GM19035 (cell line): Measurements from ENCODE around the gene LRRC59.
"Not testable (repeated sequence)": the region's sequence is repeated elsewhere in the genome, so short reads cannot be mapped to it uniquely, and the experiment has no call there.

ENCODE experiments used
- ATAC-seq: cut with Tn5 transposase; IDR thresholded peaks from one replicate; pipeline ENCODE4 v1.9.1; 2021; ENCODE audit not compliant: unreplicated experiment

Gene LRRC59

DNA sequence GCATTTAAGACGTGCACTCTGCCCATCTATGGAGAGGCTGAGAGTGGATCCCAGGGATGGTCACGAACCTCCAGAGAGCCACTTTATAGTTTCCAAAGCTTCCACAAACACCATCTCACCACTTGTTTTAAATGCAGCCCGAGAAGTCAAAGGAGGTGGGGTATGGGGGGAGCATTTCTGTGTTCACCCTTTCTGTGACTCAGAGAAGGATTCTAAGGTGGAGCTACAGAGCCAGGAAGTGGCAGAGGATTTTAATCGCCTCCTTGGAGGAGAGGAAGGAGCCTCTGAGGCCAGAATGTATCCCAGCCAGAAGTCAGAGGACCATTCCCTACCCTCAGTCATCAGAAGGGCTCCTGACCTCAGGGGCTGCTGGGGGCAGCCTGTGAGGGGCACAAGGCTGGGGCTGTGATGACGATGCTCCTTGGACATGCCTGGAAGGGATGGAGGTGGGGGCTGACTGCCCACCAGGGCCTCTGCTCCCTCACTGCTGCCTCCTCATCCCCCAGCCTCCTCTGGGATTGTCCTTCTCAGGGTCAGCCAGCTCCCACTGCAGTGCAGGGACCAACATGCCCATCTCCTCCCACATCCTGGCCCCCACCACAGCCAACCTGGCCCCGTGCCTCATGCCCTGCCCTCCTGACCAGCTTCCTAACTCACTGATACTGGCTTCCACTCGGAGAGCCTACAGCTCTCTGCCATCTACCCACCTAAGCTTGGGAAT is 48.6 kb downstream of the LRRC59 start:
- ATAC-seq = no peak

DNA sequence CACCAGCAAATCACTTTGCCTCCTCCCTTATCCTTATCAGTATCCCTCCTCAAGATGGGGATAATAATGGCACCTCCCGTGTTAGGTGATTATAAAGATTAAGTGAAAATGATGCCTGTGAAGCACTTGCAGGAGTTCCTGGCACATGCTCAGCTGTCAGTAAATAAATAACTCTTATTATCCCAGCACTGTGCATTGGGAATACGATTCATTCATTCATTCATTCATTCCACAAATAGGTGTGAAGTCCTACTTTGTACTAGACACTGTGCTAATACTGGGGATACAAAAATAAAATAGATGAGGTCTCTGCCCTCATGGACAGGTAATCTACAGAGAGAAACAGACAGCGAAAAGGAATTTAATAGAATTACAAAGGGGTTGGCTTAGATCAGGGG is 49.4 kb downstream of the LRRC59 start:
- no peak for ATAC-seq

DNA sequence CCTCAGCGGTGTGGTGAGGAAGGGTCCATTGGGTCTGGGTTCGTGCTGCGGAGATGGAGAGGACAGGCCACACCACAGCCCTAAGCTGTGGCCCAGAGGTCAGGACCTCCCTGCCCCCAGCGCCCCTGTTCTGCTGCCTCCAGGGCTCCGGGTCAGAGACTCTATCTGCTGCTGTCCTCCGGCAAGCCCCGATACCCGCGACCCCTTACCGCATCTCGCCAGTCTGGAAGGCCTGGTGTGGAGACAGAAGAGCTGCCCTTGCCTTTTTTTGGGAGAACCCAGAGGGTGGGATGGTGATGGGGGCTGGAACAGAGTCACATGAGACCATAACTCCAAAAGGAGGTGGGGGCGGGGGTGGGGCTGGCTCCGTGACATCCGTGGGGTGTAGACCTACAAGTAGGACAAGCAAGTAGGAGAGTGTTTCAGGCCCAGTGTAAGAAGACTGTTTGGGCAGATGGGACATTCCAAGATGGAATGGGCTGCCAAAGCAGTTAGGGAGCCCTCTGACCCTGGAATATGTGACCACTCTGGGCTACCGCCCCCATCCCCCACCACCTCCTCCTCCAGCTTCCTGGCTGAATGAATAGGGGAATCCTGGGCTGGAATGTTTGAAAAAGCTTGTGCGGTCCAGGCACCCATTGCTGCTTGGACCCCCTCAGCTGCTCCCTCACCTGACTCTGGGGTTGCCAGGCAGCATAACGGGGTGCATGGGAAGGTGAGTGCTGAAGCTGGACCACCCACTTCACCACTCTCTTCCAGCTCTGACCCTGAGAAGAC is 50.0 kb downstream of the LRRC59 start:
- ATAC-seq = no peak

DNA sequence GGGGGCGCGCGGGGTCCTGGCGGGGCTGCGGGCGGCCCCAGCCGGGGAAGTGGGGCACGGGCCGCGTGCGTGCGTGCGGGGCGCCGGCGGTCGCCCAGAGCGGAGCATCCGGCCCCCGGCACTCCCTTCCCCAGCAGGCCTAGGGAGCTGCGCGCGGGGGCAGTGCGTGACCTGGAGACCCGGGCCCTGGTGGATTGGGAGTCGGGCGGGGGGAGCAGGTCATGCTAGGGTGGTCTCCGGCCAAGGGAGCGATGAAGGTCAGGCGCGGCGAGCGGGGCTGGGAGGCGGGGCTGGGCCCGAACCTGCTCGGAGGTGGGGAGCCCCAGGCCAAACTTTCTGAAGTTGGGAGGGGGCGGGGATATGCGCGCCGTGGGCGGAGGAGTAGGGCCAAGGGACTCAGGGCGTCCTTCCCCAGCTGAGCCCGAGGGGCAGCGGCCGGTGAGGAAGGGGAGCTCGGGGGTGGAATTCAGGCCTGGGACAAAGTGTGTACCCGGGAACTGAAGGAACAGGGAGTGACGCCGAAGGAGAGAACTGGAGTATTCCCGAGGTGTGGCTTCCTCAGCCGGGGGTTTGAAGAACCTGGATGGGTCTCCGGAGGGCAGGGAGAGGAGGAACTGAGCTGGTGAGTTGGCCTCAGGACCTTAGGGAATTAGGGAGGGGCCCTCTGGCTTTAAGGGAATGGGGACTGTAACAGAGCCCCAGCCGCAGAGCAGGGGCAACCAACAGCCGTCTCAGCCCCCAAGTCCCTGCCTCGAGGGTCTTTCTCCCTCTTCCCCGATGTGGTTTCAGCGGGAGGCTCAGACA is 50.8 kb downstream of the LRRC59 start:
- peak; percentile 55 for ATAC-seq

DNA sequence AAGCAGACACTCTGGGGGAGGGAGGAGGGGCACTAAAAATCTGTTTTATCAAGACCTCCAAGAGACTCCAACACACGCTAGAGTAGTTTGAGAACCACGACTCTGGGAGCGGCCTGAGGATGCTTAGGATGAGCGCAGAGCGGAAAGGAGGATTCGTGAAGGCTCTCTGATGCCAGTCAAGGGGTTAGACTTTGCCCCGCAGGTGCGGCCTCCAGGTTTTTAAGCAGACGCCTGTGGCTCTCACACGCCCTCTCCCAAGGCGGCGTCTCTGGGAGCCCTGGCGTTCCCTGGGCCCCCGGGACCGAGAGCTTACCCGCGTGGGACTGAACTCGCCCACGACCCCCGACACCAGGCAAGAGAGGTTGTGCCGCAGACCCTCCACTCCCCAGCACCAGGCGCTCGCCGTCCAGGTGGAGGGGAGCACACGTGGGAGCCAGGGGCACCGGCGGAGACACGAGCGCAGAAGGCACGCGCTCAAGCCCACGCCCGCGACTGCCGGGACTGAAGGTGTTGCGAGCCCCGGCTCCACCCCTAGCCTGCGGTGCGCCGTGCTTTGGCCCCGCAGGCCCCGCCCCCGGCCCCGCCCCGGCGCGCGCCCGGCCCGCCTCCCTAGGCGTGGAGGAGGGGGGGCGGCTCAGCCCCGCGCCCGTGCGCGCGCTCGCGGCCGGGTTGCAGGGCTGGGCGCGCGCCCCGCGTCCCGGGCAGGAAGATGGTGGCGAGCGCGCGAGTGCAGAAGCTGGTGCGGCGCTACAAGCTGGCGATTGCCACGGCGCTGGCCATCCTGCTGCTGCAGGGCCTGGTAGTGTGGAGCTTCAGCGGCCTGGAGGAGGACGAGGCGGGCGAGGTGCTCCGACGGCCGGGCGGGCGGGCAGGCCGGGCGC is 51.7 kb downstream of the LRRC59 start, which contains the start of gene XYLT2:
Gene XYLT2, plus strand, starts transcription at position 695 of the 881 bp plus-strand sequence. Its CDS starts 15 bp downstream, at position 710.
- ATAC-seq = peak; percentile 79

DNA sequence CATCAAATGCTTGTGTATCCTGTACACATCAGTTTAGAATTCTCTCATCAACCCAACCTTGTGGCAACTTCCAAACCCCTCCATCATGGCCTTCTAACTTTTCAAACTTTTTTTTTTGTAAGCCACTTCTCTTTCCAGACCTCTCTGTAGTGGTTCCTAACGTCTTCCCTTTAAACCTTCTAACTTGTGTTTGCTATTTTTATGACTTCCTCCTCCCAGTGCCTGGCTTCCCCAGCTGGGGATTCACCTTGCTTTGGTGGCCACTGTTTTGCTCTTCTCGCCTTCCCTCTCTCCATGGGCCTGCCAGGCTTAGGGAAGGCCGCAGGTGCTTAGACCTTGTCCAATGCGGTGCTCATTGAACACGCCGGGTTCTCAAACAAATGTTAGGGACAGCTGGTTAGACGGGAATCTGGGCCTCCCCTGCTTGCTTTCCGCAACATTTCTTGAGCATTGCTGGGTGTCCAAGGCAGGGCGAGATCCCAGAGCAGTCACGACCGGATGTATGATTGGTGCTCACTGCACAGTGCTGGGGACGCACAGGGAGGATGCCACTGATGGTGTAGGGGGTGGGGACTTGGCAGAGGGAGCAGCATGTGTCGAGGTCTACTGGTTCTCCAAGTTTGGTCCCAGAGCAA is 52.5 kb downstream of the LRRC59 start:
- ATAC-seq = no peak

DNA sequence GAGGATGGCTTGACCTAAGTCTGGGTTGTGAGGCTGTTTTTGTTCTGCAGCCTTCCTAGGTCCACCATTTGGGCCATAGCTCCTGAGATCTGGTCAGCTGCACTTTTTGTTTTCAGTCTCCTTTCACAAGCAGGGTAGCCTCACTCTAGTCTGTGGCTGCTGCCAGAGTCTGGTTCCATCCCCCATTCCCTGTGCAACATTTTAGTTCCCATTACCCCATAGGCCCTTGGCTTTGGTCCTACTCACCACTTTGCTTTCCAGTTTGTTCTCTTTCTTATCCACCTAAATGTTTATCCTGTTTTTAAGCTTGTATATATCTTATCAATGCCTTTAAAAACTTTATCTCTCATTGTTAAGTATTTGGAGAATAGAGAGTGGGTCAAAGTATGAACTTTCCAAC is 57.9 kb downstream of the LRRC59 start:
- no peak for ATAC-seq

DNA sequence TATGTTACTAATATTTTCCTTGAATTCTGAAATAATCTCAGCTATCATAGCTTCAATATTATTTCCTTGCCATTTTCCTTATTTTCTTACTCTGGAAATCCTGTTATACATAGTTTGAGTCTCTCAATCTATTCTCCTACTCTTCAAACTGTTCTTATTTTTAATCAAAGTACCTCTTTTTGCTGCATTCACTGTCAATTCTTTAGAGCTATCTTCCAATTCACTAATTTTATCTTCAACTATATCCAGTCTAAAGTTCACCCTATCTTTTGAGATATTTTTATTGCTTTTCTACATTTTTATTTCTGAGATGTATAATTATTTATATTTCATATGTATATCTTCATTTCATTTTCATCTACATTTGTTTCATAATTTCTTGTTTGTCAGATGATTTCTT is 58.7 kb downstream of the LRRC59 start:
- no peak for ATAC-seq

DNA sequence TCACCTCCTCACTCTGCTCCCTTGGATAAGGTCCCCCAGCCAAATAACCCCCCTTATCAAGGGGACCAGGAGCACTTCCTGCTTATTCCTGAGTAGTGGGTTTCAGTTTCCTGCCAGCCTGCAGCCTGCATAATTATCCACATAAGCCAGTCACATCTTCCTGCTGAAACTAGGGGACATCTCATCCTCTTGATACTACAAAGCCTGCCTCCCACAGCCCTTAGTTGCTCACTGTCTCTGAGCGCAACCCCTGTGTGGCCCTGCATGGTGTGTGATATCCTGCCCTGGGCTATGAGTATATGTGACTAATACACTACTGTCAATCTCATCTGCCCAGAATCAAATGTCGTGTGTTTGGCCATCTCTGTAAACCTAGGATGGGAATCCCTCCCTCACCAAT is 59.4 kb downstream of the LRRC59 start:
- ATAC-seq = no peak

DNA sequence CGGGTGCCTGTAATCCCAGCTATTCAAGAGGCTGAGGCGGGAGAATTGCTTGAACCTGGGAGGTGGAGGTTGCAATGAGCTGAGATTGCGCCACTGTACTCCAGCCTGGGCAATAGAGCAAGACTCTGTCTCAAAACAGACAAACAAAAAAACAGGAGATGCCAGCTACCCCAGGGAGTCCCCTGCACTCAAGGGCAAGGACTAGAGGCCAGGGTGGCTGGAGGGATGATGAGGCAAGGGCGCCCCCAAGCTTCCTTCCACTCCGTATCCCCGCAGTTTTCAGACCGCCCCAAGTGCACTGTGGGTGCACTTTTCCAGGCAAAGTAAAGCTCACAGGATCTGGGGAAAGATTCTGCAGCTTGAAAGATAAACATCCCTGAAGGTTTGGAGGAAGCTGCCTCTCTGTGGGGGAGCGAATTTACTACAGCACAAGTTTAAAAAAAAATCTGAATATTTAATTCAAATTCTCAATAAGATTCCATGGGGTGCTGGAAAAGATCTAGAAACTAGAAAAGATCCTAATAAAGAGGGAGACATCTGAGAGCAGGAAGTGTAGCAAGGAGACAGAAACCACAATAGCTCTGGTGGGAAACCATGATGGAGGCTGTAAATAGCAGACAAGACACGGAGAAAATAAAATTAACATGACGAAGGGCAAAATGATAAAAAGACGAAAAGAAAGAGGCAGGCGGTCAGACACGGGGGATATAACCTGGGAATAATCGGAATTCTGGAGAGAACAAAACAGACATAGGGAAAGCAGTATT is 63.8 kb downstream of the LRRC59 start:
- not testable (repeated sequence) for ATAC-seq

DNA sequence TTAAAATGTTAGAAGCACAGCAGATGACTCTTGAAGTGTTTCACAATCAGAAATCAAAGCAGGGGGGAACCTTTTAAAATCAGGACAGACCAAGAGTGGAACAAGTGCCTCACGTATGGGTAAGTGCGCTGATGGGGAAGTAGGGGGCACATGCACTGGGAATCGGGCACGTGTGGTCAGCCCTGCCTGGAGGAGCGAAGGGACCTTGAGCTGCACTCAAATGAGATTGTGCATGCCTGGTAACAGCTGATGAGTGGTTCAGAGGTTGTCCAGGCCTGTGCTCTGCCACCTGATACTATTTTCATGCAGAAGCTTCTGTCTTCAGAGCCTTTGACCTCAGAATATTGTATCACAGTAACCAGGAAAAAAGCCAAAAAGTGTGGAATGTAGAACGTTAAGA is 65.1 kb downstream of the LRRC59 start:
- ATAC-seq = no peak
